DOHH2 (cell line): ENCODE measurements around the gene KEL.

ENCODE experiments used
- H3F3A ChIP-seq: fragments of 200-600 bp; sonication (generic), shearing (Covaris generic); 2 replicates; pipeline ENCODE4 v1.6.0; 2016; ENCODE audit warnings: antibody characterized with exemption, mild to moderate bottlenecking; ENCODE audit not compliant: control insufficient read depth, insufficient read depth
- H3K27ac ChIP-seq: fragments of 200-600 bp; sonication (generic); 2 replicates; pipeline ENCODE4 v1.5.1; 2014; ENCODE audit warnings: low read depth, mild to moderate bottlenecking, low read length, moderate library complexity
- H3K27me3 ChIP-seq: fragments of 200-600 bp; sonication (generic); 2 replicates; pipeline ENCODE4 v1.6.1; 2014; ENCODE audit warnings: mild to moderate bottlenecking, low read length, mixed read lengths; ENCODE audit not compliant: control insufficient read depth
- H3K36me3 ChIP-seq: fragments of 200-600 bp; sonication (generic); 2 replicates; pipeline ENCODE4 v1.6.1; 2014; ENCODE audit warnings: mild to moderate bottlenecking, low read length, moderate library complexity, mixed read lengths; ENCODE audit not compliant: control insufficient read depth
- H3K4me1 ChIP-seq: fragments of 200-600 bp; sonication (generic); 2 replicates; pipeline ENCODE4 v1.6.1; 2014; ENCODE audit warnings: mild to moderate bottlenecking, low read length, mixed read lengths; ENCODE audit not compliant: control insufficient read depth
- H3K4me2 ChIP-seq: fragments of 200-600 bp; sonication (generic); 2 replicates; pipeline ENCODE4 v1.6.0; 2014; ENCODE audit warnings: mild to moderate bottlenecking, low read length, moderate library complexity
- H3K4me3 ChIP-seq: fragments of 200-600 bp; sonication (generic); 2 replicates; pipeline ENCODE4 v1.5.1; 2014; ENCODE audit warnings: mild to moderate bottlenecking, low read length, mixed read lengths
- H3K79me2 ChIP-seq: fragments of 200-600 bp; sonication (generic); 2 replicates; pipeline ENCODE4 v1.6.1; 2014; ENCODE audit warnings: mild to moderate bottlenecking, low read length, mixed read lengths; ENCODE audit not compliant: control insufficient read depth
- H3K9me2 ChIP-seq: fragments of 200-600 bp; sonication (generic); replicated peaks from 2 replicates; pipeline ENCODE4 v1.6.1; 2014; ENCODE audit warnings: mild to moderate bottlenecking, low read length, mixed read lengths; ENCODE audit not compliant: control insufficient read depth
- H3K9me3 ChIP-seq: fragments of 200-600 bp; sonication (generic); 2 replicates; pipeline ENCODE4 v1.6.1; 2014; ENCODE audit warnings: antibody characterized with exemption, low read length, mixed read lengths; ENCODE audit not compliant: control insufficient read depth, insufficient read depth
- H4K20me1 ChIP-seq: fragments of 200-600 bp; sonication (generic); 2 replicates; pipeline ENCODE4 v1.6.0; 2014; ENCODE audit warnings: low read depth, mild to moderate bottlenecking, antibody characterized with exemption, low read length, moderate library complexity; ENCODE audit not compliant: control insufficient read depth, insufficient read depth
- CTCF ChIP-seq: fragments of 200-600 bp; sonication (generic); IDR thresholded peaks from one replicate; pipeline ENCODE4 v1.5.1; 2014; ENCODE audit warnings: antibody characterized with exemption, mild to moderate bottlenecking, low read depth, low read length; ENCODE audit not compliant: poor library complexity, severe bottlenecking
- EZH2phosphoT487 ChIP-seq: fragments of 200-600 bp; sonication (generic); IDR thresholded peaks from 2 replicates; pipeline ENCODE4 v1.6.1; 2017; ENCODE audit warnings: borderline replicate concordance, mild to moderate bottlenecking, antibody characterized with exemption, low read length, moderate library complexity, mixed read lengths

KEL gene

GRCh38 chr7:142945001-142945400 is 17.2 kb downstream of the KEL start:
- H4K20me1 ChIP-seq, result no peaks in the 10 kb centered on the region
- no peaks in the 10 kb centered on the region for H3K9me3 ChIP-seq
- no peak overlapping the region for H3K4me2 ChIP-seq
- no peaks in the 10 kb centered on the region for H3K4me1 ChIP-seq
- H3K36me3 ChIP-seq, result no peaks in the 10 kb centered on the region
- no peaks in the 10 kb centered on the region for H3F3A ChIP-seq
- H3K9me2 ChIP-seq, result no peaks in the 10 kb centered on the region
- no peaks in the 10 kb centered on the region for H3K79me2 ChIP-seq
- H3K4me3 ChIP-seq, result no peak overlapping the region
- H3K27ac ChIP-seq, result no peak overlapping the region
- peaks cover 12% of the 10 kb centered on the region; the same call in 1 of the 2 replicates for H3K27me3 ChIP-seq
- TF ChIP-seq EZH2phosphoT487 (no peak), CTCF (no peak)

GRCh38 chr7:142943706-142944268 is 18.4 kb downstream of the KEL start:
- Histone ChIP-seq H3K79me2 (no peaks in the 10 kb centered on the region), H3K36me3 (no peaks in the 10 kb centered on the region), H3K9me3 (no peaks in the 10 kb centered on the region), H3K4me2 (no peak overlapping the region), H3K27ac (no peak overlapping the region), H3K4me1 (no peaks in the 10 kb centered on the region), H3K27me3 (peaks cover 7% of the 10 kb centered on the region; the same call in 1 of the 2 replicates), H3K9me2 (no peaks in the 10 kb centered on the region), H3K4me3 (no peak overlapping the region), H3F3A (no peaks in the 10 kb centered on the region), H4K20me1 (no peaks in the 10 kb centered on the region)
- no peak for TF ChIP-seq EZH2phosphoT487
- TF ChIP-seq CTCF, result no peak

GRCh38 chr7:142942746-142943145 is 19.4 kb downstream of the KEL start:
- Histone ChIP-seq H3K9me2 (no peaks in the 10 kb centered on the region), H3K4me2 (no peak overlapping the region), H3K27me3 (peaks cover under 1% of the 10 kb centered on the region; the same call in 1 of the 2 replicates), H3K36me3 (no peaks in the 10 kb centered on the region), H3K4me1 (no peaks in the 10 kb centered on the region), H3K9me3 (no peaks in the 10 kb centered on the region), H3K4me3 (no peak overlapping the region), H3K79me2 (no peaks in the 10 kb centered on the region), H3K27ac (no peak overlapping the region), H3F3A (no peaks in the 10 kb centered on the region), H4K20me1 (no peaks in the 10 kb centered on the region)
- TF ChIP-seq CTCF (no peak), EZH2phosphoT487 (no peak)
